ENCODE data around the gene HSPB1.
"Not testable (repeated sequence)": the region's sequence is repeated elsewhere in the genome, so short reads cannot be mapped to it uniquely, and the experiment has no call there.

Gene HSPB1

DNA sequence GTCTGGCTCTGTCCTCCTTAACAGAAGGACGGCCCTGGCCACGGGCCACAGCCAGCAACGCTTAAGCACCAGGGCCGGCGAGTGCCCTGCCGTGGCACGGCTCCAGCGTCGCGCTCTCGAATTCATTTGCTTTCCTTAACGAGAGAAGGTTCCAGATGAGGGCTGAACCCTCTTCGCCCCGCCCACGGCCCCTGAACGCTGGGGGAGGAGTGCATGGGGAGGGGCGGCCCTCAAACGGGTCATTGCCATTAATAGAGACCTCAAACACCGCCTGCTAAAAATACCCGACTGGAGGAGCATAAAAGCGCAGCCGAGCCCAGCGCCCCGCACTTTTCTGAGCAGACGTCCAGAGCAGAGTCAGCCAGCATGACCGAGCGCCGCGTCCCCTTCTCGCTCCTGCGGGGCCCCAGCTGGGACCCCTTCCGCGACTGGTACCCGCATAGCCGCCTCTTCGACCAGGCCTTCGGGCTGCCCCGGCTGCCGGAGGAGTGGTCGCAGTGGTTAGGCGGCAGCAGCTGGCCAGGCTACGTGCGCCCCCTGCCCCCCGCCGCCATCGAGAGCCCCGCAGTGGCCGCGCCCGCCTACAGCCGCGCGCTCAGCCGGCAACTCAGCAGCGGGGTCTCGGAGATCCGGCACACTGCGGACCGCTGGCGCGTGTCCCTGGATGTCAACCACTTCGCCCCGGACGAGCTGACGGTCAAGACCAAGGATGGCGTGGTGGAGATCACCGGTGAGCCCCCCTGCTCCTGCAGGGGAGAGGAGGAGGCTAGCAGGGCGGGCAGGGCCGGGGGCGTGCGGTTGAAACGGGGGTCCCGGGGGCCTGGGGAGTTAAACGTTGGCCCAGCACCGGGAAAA lies at the start of gene HSPB1:
Gene HSPB1, plus strand, starts transcription at position 327 of the 855 bp plus-strand sequence. Its CDS starts 40 bp downstream, at position 367.
- DNase-seq (ENCODE audit: low read depth, low spot score): no peak

DNA sequence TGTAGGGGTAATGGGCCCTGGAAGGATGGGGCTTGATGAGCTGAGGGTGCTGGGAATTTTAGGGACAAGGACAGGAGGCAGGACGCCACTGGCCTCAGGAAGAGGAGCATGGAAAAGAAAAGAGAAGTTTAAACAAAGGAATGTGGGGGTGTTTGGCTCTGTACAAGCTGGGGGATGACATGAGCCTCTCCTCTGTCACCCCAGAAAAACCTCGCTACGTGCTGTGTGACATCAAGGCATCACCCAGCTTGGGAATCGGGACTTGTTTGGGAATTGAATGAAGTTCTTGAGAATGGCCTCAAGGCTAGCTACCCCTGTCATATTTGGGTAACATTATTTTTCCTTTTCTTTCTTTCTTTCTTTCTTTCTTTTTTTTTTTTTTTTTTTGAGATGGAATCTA lies 47.7 kb upstream of the HSPB1 start:
- DNase-seq (ENCODE audit: low read depth, low spot score): no peak

GRCh38 chr7:76257973-76258372 lies 44.5 kb upstream of the HSPB1 start:
- DNase-seq (ENCODE audit: low read depth, low spot score): no peak

GRCh38 chr7:76259124-76260093 lies 43.1 kb upstream of the HSPB1 start:
- no peak for DNase-seq (ENCODE audit: low read depth, low spot score)

DNA sequence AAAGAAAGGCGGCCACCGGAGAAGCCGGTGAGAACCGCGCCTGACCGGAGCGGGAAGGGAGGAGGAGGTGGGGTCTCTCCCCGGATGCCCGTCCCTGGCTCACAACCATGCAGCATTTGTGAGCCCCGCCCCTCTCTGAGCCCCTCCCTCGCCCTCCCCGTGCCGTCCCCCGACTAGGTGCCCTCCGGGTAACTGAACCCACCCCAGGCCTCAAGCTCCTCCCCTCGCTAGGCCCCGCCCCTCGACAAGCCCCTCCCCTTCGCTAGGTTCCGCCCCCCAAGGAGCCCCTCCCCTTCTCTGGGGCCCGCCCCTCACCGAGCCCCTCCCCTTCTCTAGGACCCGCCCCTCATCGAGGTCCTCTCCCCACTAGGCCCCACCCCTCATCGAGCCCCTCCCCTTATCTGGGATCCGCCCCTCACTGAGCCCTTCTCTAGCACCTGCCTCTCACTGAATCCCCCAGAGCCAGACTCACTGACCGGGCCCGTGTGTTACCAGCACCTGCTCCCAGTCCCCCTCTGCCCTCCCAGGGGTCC lies 42.2 kb upstream of the HSPB1 start:
- DNase-seq (ENCODE audit: low read depth, low spot score): no peak

DNA sequence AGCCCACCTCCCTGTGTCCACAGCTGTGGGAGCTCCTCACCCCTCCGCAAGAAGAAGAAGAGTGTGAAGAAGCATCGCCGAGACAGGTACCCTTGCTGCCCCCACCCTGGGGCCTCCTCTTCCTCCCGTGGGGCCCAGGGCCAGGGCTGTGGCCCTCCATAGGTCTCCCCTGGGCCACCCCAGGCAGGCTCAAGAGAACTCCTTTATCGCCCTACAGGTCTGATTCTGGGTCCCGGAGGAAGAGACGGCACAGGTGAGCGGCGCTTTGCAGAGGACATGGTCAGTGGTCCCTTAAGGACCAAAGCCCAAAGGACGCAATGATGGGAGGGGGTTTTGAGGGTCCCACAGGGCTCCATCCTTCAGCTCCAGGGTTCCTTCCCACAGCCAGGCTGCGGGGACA lies 41.1 kb upstream of the HSPB1 start:
- no peak for DNase-seq (ENCODE audit: low read depth, low spot score)

DNA sequence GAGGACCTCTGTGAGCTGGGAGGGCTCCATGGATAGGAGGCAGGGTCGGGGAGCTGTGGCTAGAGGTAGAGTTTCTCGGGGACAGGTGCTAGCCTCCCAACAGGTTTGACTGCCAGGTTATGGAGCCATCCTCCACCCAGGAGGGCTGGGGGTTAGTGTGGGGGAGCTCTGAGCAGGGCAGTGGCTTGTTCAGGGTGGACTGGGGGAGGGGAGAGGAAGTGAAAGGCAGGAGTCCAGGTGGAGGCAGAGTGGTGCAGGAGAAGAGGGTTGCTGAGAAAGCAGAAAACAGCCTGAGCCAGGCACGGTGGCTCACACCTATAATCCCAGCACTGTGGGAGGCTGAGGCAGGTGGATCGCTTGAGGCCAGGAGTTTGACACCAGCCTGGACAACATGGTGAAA lies 40.5 kb upstream of the HSPB1 start:
- no peak for DNase-seq (ENCODE audit: low read depth, low spot score)

DNA sequence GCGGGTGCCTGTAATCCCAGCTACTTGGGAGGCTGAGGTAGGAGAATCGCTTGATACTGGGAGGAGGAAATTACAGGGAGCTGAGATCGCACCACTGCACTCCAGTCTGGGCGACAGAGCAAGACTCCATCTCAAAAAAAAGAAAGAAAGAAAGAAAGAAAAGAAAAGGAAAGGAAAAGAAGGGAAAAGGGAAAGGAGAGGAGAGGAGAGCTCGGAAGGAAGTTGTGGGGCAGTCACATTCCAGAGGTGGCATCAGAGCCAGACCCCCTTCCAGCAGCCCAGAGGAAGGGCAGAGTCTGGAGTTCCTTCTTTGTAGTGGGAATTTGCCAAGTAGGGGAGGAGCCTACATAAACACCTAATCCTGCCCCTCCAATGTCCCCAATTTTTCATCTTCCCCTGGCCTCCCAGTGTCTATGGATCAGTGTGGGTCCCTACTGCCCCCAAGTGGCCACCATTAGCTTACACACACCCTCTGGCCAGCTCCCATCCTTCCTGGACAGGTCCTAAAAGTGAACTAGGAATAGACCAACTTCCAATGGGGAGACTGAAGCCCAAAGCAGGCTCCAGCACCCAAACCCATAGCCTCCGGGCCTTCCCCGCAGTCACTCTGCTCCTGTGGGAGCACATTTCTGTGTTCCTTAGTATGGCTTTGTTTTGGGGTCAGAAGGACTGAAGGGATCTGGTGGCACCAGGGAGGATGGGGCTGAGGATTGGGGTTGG lies 39.6 kb upstream of the HSPB1 start:
- DNase-seq (ENCODE audit: low read depth, low spot score): peak; percentile 29

DNA sequence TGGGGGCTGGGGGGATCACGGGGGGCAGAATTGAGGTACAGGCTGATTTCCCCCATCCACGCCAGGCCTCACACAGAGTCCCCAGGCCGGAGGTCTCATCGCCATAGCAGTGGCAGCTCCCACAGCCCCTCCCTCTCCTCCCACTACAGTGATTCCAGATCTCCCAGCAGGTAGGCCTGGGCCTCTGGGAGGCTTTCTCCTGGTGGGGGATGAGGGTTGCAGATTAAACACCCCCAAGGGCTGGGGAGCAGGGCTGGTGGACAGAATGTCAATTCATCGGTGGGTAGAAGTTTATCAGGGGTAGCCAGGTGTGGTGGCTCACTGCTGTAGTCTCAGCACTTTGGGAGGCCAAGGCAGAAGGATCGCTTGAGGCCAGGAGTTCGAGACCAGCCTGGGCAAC lies 37.2 kb upstream of the HSPB1 start:
- no peak for DNase-seq (ENCODE audit: low read depth, low spot score)

- no peak for DNase-seq (ENCODE audit: low read depth, low spot score)
Observed at GRCh38 chr7:76267107-76267893, 35.2 kb upstream of the HSPB1 start.

GRCh38 chr7:76267894-76268183 lies 34.6 kb upstream of the HSPB1 start:
- DNase-seq (ENCODE audit: low read depth, low spot score): no peak

- DNase-seq (ENCODE audit: low read depth, low spot score): no peak
Observed at GRCh38 chr7:76268376-76268775, 34.1 kb upstream of the HSPB1 start.

DNA sequence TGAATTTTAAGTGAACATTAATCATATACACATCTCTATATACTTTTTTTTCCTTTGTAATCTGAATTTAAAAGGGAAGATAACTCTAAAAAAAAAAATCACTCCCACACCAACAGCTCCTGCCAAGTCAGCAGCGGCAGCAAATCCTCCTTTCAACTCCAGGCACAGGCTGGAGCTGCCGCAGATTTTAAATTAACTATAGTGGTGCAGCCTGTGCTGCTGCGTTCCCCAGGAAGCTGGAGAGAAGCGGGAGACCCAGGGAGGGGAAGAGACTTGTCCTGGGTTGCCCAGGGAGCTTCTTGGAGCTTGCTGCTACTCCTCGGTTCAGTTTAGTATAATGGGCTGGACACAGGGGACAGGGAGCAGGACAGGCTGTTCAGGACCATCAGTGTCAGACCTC lies 32.6 kb upstream of the HSPB1 start:
- DNase-seq (ENCODE audit: low read depth, low spot score): no peak

GRCh38 chr7:76271384-76271783 lies 31.1 kb upstream of the HSPB1 start:
- not testable (repeated sequence) for DNase-seq (ENCODE audit: low read depth, low spot score)

DNA sequence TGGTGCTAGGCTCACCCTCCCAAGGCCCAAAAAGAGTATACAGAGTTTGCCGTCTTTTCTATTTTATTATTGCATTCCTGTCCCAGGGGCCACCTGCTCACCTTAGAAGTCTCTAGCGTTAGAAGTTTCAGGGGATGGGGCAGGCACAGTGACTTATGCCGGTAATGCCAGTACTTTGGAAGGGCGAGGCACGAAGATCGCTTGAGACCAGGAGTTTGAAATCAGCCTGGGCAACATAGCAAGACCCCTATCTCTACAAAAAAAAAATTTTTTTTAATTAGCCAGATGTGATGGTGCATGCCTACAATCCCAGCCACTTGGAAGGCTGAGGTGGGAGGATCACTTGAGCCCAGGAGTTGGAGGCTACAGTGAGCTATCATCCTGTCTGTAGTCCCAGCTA lies 30.3 kb upstream of the HSPB1 start:
- DNase-seq (ENCODE audit: low read depth, low spot score): no peak

DNA sequence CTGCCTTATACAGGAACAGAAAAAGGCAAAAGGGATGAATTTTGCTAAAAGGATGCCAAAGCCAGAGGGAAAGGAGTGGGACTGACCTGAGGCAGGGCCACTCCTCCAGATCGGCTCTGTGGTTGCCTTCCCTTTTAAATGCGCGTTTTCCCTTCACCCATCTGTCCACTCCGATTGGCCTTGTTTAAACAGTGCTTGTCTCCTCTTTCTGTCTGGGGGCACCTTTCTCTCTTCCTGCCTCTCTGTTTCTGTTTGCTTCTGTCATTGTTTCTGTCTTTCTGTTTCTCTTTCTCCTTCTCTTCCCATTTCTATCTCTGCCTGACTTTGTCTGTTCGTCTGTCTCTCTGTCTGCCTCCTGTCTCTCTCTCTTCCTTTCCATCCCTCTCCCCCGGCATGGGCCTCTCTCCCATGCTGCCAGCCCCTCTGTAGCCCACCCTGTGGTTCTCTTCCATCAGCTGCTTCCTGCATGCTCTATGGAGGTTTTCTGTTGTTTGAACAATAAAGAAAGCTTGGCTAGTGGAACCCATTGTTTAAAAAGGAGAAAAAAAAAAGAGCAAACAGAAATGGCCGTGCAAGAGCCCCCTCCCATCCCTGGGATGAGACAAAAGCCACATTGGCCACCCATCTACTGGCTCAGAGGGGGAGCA lies 29.5 kb upstream of the HSPB1 start:
- no peak for DNase-seq (ENCODE audit: low read depth, low spot score)

- no peak for DNase-seq (ENCODE audit: low read depth, low spot score)
Observed at GRCh38 chr7:76273503-76273902, 29.0 kb upstream of the HSPB1 start.

DNA sequence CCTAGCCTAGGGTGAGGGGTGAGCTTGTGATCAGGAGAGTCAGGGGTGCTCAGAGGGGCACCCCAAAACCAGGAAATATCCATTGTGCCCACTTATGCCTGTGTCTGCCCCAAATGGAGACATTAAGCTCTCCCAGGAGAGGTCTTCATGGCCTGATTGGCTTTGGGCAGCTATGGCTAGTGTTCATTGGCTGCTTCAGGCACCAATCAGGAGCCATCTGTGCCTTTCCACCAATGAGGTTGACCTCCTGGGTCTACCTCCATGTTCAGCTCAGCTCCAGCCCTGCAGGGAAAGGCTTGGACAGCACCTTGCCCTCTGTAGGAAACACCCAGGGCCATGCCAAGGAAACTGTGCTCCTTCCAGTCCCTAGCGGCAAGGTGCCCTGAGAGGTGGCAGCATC lies 23.9 kb upstream of the HSPB1 start:
- no peak for DNase-seq (ENCODE audit: low read depth, low spot score)

GRCh38 chr7:76280408-76280807 lies 22.1 kb upstream of the HSPB1 start:
- no peak for DNase-seq (ENCODE audit: low read depth, low spot score)

- no peak for DNase-seq (ENCODE audit: low read depth, low spot score)
Observed at GRCh38 chr7:76281006-76281705, 21.3 kb upstream of the HSPB1 start.
